ENCODE measurements around the gene KLHL22. TPM values are rescaled to one million over a fixed set of nuclear protein-coding genes. Genes with fewer than 3 reads are reported as not detected.
"Not testable (repeated sequence)": the region's sequence is repeated elsewhere in the genome, so short reads cannot be mapped to it uniquely, and the experiment has no call there.

KLHL22 gene
- total RNA-seq = 1 to 10 TPM; 4.6 to 5.8 (median 5.7) TPM

GRCh38 chr22:20494978-20495860, at the start of gene KLHL22:
Gene KLHL22 (minus strand): TSS chr22:20495795. CDS start chr22:20489211, 6,584 bp downstream.
- no peaks in the 10 kb centered on the region for H3K9me3 Mint-ChIP-seq
- no peaks in the 10 kb centered on the region for H3K27me3 Mint-ChIP-seq (ENCODE audit: low read depth)
- ATAC-seq = peak; percentile 19 to 23

GRCh38 chr22:20545318-20545634, 49.7 kb upstream of the KLHL22 start:
- not testable (repeated sequence) for H3K27me3 Mint-ChIP-seq (ENCODE audit: low read depth); ATAC-seq; H3K4me3 Mint-ChIP-seq; DNase-seq; H3K9me3 Mint-ChIP-seq
- peaks cover 57% of the 10 kb centered on the region for H3K4me1 Mint-ChIP-seq (ENCODE audit: low read depth)
- H3K36me3 Mint-ChIP-seq (ENCODE audit: insufficient read depth) = peaks cover 31% of the 10 kb centered on the region

More at GRCh38 chr22:20494978-20495860, at the start of gene KLHL22:
- peaks cover under 1% of the 10 kb centered on the region for H3K36me3 Mint-ChIP-seq (ENCODE audit: insufficient read depth)
- DNase-seq = no peak
- peaks cover 46% of the 10 kb centered on the region for H3K4me1 Mint-ChIP-seq (ENCODE audit: low read depth)
- H3K4me3 Mint-ChIP-seq = peak within 1 kb of the TSS; percentile 86

- Mint-ChIP-seq H3K4me1 (ENCODE audit: low read depth) (peaks cover 40% of the 10 kb centered on the region), H3K9me3 (no peaks in the 10 kb centered on the region), H3K4me3 (no peak overlapping the region), H3K27me3 (ENCODE audit: low read depth) (no peaks in the 10 kb centered on the region), H3K36me3 (ENCODE audit: insufficient read depth) (peaks cover 35% of the 10 kb centered on the region)
- DNase-seq (no peak), ATAC-seq (no peak)
These were observed 47.1 kb upstream of the KLHL22 start for GRCh38 chr22:20542736-20543135.

GRCh38 chr22:20542055-20542454, 46.5 kb upstream of the KLHL22 start:
- no peak for DNase-seq
- no peaks in the 10 kb centered on the region for H3K27me3 Mint-ChIP-seq (ENCODE audit: low read depth)
- no peaks in the 10 kb centered on the region for H3K9me3 Mint-ChIP-seq
- H3K4me3 Mint-ChIP-seq = no peak overlapping the region
- peaks cover 38% of the 10 kb centered on the region for H3K36me3 Mint-ChIP-seq (ENCODE audit: insufficient read depth)
- ATAC-seq = no peak
- peaks cover 36% of the 10 kb centered on the region for H3K4me1 Mint-ChIP-seq (ENCODE audit: low read depth)

- not testable (repeated sequence) for H3K4me3 Mint-ChIP-seq; DNase-seq; ATAC-seq; H3K27me3 Mint-ChIP-seq (ENCODE audit: low read depth); H3K9me3 Mint-ChIP-seq
- peaks cover 29% of the 10 kb centered on the region for H3K36me3 Mint-ChIP-seq (ENCODE audit: insufficient read depth)
- peaks cover 29% of the 10 kb centered on the region for H3K4me1 Mint-ChIP-seq (ENCODE audit: low read depth)
These were observed 43.3 kb upstream of the KLHL22 start for GRCh38 chr22:20538875-20539274.

GRCh38 chr22:20537983-20538382, 42.4 kb upstream of the KLHL22 start:
- H3K4me3 Mint-ChIP-seq = no peak overlapping the region
- H3K9me3 Mint-ChIP-seq = no peaks in the 10 kb centered on the region
- no peak for ATAC-seq
- H3K27me3 Mint-ChIP-seq (ENCODE audit: low read depth) = no peaks in the 10 kb centered on the region
- peaks cover 35% of the 10 kb centered on the region for H3K4me1 Mint-ChIP-seq (ENCODE audit: low read depth)
- DNase-seq = no peak
- H3K36me3 Mint-ChIP-seq (ENCODE audit: insufficient read depth) = peaks cover 31% of the 10 kb centered on the region

DNA sequence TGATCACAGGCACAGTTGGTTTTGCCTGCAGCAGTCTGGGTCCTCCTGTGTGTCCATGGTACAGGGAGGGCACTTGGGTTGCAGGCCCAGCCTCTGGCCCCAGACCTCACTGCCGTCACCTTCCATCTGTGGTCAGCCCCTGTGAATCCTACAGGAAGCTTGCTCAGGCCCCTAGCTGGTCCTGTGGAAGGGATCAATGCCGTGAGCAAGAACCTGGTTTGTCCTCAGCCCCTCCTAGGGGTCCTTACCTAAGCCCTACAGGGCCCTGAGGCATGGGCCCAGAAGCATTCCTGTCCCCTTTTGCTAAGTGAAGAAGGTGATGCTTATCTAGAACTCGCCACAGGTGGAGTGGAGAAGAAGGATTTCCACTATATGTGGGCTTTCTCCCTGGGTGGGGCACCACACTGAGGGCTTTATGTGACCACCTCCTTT, 41.7 kb upstream of the KLHL22 start:
- DNase-seq (no peak), ATAC-seq (no peak)
- peaks cover 38% of the 10 kb centered on the region for H3K4me1 Mint-ChIP-seq (ENCODE audit: low read depth)
- H3K4me3 Mint-ChIP-seq = no peak overlapping the region
- H3K36me3 Mint-ChIP-seq (ENCODE audit: insufficient read depth) = peaks cover 29% of the 10 kb centered on the region
- no peaks in the 10 kb centered on the region for H3K27me3 Mint-ChIP-seq (ENCODE audit: low read depth)
- no peaks in the 10 kb centered on the region for H3K9me3 Mint-ChIP-seq

- DNase-seq = no peak
- H3K4me1 Mint-ChIP-seq (ENCODE audit: low read depth) = peaks cover 44% of the 10 kb centered on the region
- H3K27me3 Mint-ChIP-seq (ENCODE audit: low read depth) = no peaks in the 10 kb centered on the region
- no peak for ATAC-seq
- H3K9me3 Mint-ChIP-seq = no peaks in the 10 kb centered on the region
- H3K4me3 Mint-ChIP-seq = no peak overlapping the region
- H3K36me3 Mint-ChIP-seq (ENCODE audit: insufficient read depth) = peaks cover 23% of the 10 kb centered on the region
These were observed 41.2 kb upstream of the KLHL22 start for GRCh38 chr22:20536590-20537324.

DNA sequence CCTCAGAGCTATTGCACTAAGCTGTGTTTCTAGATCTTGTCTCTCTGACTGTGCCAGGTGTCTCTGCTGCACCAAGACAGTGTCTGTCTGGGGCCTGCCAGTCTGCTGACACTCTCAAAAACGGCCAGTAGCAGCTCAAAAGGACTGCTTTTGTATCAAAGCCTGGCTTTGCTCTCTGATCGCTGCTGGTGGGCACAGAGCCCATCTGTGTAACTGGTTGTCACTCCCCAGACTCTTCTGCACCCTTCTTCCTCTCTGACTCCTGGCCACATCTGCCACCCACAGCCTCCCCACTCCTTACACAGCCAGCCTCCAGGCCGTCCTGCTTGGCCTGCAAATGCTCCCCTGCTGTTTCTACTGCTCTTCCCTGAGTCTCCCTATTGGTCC, 38.3 kb upstream of the KLHL22 start:
- no peaks in the 10 kb centered on the region for H3K9me3 Mint-ChIP-seq
- no peak for ATAC-seq
- no peaks in the 10 kb centered on the region for H3K27me3 Mint-ChIP-seq (ENCODE audit: low read depth)
- no peak overlapping the region for H3K4me3 Mint-ChIP-seq
- H3K4me1 Mint-ChIP-seq (ENCODE audit: low read depth) = peaks cover 59% of the 10 kb centered on the region
- H3K36me3 Mint-ChIP-seq (ENCODE audit: insufficient read depth) = peaks cover 20% of the 10 kb centered on the region
- DNase-seq = no peak

GRCh38 chr22:20533095-20533878, 37.7 kb upstream of the KLHL22 start:
- Mint-ChIP-seq H3K4me3 (peak overlapping the region; percentile 20), H3K36me3 (ENCODE audit: insufficient read depth) (peaks cover 20% of the 10 kb centered on the region), H3K4me1 (ENCODE audit: low read depth) (peaks cover 59% of the 10 kb centered on the region), H3K9me3 (no peaks in the 10 kb centered on the region), H3K27me3 (ENCODE audit: low read depth) (no peaks in the 10 kb centered on the region)
- ATAC-seq (peak in 1 of 2 donors; percentile 15), DNase-seq (no peak)

- Mint-ChIP-seq H3K4me1 (ENCODE audit: low read depth) (peaks cover 64% of the 10 kb centered on the region), H3K27me3 (ENCODE audit: low read depth) (no peaks in the 10 kb centered on the region), H3K36me3 (ENCODE audit: insufficient read depth) (peaks cover 20% of the 10 kb centered on the region), H3K4me3 (no peak overlapping the region), H3K9me3 (no peaks in the 10 kb centered on the region)
- DNase-seq (no peak), ATAC-seq (no peak)
These were observed 36.8 kb upstream of the KLHL22 start for GRCh38 chr22:20532256-20532993.

DNA sequence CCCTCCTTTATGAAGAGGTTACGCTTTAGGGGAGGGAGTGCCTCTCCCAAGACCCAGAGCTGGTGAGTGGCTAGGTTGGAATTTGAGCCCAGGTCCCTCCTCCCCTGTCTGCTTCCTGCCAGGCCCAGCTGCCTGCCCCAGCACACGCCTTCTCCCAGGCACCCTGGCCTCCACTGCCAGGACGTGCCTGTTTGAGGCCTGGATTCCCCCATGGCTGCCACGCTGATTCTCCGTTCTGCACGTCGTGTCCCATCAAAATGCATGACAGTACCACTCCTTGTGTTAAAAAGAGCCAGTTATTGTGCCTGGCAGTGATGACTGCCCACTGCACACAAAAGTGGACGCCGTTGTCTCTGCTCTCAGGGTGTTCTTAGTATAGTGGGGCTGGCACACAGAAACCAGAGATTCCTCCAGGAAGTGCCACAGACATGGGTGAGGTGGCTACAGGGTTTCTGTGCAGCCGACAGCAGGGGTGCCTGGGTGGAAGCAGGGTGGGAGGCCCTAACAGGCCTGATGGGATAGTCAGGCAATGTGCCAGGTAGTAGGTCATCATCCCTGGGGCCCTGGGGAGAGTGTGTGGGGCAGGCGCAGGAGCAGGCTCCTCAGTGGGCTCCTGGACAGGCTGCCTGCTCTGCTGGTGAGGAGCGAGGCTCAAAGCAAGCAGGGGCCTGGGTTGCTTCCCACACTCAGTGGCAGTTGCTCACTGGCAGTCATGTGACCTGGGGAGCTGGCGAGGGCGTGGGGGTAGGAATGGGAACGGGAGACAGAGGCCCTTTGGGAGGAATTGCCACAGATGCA, 36.0 kb upstream of the KLHL22 start:
- DNase-seq (no peak), ATAC-seq (peak in 1 of 2 donors; percentile 12)
- Mint-ChIP-seq H3K4me3 (no peak overlapping the region), H3K27me3 (ENCODE audit: low read depth) (no peaks in the 10 kb centered on the region), H3K9me3 (no peaks in the 10 kb centered on the region), H3K36me3 (ENCODE audit: insufficient read depth) (peaks cover 25% of the 10 kb centered on the region), H3K4me1 (ENCODE audit: low read depth) (peaks cover 67% of the 10 kb centered on the region)

DNA sequence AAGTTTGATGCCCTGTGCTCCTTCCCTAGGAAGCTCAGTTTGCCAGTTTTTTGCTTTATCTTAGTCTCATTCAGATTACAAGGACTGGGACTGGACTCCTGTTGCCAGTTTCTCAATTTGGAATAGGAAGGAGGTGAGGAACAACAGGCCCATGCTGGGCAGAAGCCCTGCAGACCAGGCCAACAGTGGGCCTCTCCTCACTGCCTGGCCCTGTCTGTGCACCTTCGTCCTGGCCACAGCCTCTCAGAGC, 35.5 kb upstream of the KLHL22 start:
- H3K27me3 Mint-ChIP-seq (ENCODE audit: low read depth) = no peaks in the 10 kb centered on the region
- peaks cover 30% of the 10 kb centered on the region for H3K36me3 Mint-ChIP-seq (ENCODE audit: insufficient read depth)
- peaks cover 68% of the 10 kb centered on the region for H3K4me1 Mint-ChIP-seq (ENCODE audit: low read depth)
- no peak overlapping the region for H3K4me3 Mint-ChIP-seq
- H3K9me3 Mint-ChIP-seq = no peaks in the 10 kb centered on the region
- no peak for ATAC-seq
- DNase-seq = no peak

Measured in activated T-cell treated with anti-CD3 and anti-CD28 coated beads, Interleukin-2, amount 50 U/mL, for 4 hours (primary cell).